GM13976 (cell line): Measurements from ENCODE around the gene PIP4K2B.

ENCODE experiments used
- DNase-seq: peaks from one replicate; pipeline ENCODE4 v3.0.0; 2012; ENCODE audit warnings: low spot score
- in situ Hi-C: fragments of 300-500 bp; cut with MboI; formaldehyde crosslinking; loops from one replicate; pipeline ENCODE4 v1.12.0; 2022; ENCODE audit warnings: low sequenced_read_pairs, mixed read lengths, inconsistent platforms; ENCODE audit not compliant: unreplicated experiment
- TF ChIP-seq, protein P1 (sequence below): IDR thresholded peaks from 2 replicates; pipeline ENCODE4 v1.5.1; 2012; ENCODE audit warnings: borderline replicate concordance, mild to moderate bottlenecking; ENCODE audit not compliant: insufficient read depth; ENCODE audit errors: extremely low read depth, missing control alignments, control extremely low read depth

Gene PIP4K2B

DNA sequence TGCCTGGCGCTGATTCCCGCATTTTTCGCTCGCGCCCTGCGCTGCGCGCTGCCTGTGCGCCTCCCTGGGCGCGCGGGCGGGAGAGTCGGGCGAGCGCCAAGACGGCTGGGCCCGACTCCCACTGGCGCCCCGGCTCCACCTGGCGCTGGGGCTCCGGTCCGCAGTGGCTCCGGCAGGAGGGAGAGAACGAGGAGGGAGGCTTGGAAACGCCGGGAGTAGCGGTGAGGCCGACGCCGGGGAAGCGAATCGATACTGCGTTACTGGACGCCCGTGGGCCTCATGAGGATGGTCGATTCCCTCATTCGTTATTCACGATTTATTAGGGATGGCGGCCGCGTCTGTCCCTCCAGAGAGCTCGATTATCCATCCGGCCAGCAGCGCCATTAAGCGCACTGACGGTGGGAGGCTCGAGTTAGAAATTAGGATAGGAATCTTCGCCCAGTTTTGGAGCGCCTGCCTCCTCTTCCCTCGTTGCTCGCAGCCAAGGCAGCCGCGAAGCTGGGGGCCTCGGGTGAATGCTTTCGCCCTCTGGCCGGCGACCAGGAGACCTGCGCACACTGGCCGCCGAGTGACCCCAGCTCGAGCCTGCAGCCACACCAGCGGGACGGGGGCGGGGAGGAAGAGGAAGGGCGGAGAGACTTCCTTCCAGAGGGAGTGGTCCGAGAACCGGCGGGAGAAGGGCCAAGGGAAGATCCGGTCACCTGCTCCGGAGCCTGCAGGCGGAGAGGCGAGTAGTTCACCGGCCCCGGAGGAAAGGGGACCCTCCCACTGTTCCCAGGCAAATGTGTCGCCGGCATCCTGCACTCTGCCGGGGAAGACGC, 49.9 kb downstream of the PIP4K2B start:
- TF ChIP-seq, protein P1, sequence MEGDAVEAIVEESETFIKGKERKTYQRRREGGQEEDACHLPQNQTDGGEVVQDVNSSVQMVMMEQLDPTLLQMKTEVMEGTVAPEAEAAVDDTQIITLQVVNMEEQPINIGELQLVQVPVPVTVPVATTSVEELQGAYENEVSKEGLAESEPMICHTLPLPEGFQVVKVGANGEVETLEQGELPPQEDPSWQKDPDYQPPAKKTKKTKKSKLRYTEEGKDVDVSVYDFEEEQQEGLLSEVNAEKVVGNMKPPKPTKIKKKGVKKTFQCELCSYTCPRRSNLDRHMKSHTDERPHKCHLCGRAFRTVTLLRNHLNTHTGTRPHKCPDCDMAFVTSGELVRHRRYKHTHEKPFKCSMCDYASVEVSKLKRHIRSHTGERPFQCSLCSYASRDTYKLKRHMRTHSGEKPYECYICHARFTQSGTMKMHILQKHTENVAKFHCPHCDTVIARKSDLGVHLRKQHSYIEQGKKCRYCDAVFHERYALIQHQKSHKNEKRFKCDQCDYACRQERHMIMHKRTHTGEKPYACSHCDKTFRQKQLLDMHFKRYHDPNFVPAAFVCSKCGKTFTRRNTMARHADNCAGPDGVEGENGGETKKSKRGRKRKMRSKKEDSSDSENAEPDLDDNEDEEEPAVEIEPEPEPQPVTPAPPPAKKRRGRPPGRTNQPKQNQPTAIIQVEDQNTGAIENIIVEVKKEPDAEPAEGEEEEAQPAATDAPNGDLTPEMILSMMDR: no peak
- DNase-seq: peak; percentile 74
- in situ Hi-C loops: no loop called here

DNA sequence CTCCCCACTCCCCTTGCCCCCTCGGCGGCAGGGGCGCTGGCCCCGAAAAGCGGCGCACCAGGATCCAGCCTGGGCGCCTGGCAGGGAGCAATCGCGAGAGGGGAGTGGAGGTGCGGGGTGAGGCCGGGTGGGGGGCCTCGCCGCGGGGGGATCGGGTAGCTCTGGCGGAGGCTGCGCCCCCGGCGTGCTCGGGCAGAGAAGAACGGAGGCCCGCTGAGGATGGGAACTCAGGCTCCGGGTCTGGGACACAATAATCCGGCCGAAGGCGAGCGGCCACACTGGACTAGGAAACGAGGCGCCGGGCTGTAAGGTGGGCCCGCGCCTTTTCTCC, 50.5 kb downstream of the PIP4K2B start:
- TF ChIP-seq, protein P1: no peak
- in situ Hi-C loops: no loop called here
- no peak for DNase-seq

DNA sequence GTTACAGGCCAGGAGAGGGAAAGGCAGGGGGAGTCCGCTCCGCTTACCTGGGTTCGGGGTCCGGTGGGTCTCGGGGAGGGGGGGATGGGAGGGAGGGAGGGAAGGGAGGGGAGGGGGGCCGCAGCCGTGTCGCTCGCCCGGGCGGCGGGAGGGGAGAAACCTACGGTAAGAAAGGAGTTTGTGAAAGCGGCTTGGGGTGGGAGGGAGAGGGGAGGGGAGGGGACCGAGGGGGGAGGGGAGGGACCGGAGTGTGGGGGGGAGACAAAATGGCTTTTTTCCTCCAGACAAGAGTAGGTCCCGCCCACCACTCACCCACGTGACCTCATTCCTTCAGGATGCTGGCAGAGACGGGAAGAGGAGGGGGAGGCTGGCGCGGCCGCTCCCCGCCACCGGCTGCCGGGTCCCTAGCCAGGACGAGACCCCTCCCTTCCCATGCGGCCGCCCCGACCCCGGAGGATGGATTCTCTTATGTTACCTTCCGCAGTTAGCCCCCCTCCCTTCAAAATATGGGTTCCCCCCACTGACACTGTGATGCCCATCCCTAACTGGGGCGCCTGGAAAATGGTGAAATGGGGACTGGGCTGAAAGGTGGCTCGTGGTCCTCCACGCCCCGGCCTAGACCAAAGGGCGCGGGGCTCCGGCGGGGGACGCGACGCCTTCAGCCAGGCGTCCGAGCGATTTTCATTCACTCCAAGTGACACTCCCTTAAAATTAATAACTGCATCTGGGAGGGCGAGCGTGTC, 51.0 kb downstream of the PIP4K2B start, which contains the start of gene PCGF2:
Gene PCGF2, minus strand, starts transcription at position 188 of the 743 bp plus-strand sequence. CDS start 7,934 bp downstream, outside the sequence.
- TF ChIP-seq, protein P1: no peak
- DNase-seq: peak; percentile 77
- in situ Hi-C loops: no loop called here

DNA sequence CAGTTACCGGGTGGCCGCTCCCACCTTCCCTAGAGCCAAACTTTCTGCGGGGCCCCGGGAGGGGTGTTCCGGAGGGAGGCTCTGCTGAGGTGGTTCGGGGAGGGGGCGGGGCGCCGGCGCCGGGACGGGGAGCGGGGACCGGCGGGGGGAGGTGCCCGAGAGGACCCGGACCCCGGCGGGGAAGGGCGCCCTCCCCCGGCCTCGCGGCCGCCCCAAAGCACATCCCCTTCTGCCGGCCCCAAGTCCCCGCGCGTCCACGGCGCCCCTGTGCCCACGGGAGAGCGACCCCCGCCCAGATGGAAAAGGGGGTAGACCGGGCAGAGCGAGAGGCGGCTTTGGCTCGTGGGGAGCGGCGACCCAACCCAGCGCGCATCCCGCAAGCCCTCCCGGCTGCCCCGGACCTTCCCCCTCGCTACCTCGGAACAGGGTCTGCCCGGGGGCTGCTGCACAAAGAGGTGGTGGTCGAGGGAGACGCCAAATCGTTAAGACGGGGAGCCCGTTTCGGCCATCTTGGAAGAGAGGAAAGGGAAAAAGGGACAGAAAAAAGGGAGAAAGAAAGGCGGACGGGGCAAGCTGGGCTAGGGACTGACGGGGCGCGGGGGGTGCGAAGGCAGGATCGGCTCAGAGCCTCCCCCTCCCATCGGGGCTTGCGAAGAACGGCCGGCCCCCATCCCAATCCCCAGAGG, 51.8 kb downstream of the PIP4K2B start:
- in situ Hi-C loops: no loop called here
- TF ChIP-seq, protein P1: peak; percentile 26
- peak; percentile 80 for DNase-seq

DNA sequence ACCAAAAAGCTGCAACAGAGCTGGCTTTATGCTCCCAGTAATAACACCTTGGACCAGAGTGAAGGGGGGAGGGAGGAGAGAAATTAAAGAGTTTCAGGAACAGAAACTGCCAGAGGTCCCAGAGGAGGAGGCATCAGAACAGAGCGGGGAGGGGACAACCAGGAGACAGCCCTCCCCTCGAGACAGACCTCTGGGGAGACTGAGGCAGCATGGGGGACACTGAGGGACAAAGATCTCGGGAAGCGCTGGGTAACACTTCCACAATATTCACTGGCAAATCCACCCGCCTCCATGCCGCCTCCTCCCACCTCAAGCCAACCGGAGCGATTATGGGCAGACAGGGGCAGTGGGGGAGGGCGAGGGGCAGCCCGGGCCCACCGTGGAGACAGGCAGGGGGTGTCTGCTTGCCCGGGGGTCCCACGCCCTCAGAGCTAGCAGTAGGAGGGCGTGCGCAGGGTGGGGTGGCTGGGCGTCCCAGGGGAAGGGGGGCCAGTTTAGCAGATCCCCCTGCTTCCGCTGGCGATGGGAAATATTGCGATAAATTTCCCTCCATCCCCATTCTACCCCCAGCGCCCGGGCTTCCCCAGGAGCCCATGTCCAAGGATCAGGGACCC, 52.4 kb downstream of the PIP4K2B start:
- TF ChIP-seq, protein P1: no peak
- DNase-seq: no peak
- in situ Hi-C loops: no loop called here

DNA sequence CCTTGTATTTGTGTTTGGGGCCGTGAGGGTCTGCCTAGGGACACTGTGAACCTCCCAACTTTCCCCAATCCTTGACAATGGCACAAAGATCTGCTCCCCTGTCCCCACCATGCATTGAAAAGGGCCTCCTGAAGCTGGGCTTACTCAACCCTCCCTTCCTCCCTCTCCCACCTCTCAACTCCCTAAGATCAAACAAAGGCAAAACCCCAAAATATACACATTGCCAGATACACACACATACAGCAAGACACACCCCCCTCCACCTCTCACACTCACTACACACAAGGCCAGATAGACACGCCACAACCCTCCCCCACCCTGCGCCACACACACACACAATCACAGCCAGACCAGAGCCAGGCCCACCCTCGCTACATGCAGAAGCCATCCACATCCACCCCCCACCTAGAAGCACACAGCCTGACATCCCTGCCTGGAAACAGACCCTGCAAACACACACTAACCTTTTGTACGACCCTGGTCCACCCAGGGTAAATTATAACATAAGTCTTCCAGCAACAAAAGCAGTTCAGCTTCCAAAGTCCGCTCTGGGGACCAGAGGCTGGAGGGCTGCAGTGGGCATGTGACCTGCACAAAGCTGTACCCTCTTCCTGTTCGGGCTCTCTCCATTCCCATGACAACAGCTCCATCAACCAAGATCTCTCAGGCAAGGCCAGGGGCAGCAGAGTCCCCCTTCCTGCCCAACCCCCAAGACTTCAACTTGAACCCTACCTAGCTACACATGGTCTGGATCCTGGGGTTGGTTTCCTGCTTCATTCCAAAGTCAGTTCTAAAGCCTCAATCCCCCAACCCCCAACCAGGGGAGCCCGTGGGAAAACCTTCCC, 53.1 kb downstream of the PIP4K2B start:
- in situ Hi-C loops: no loop called here
- TF ChIP-seq, protein P1: no peak
- DNase-seq: no peak
